Upper lobe of left lung (tissue), 6 donors: ENCODE results near the gene SHROOM4. TPM values are rescaled to one million over a fixed set of nuclear protein-coding genes. Genes with fewer than 3 reads are reported as not detected.
A peak's percentile ranks its signal among the peaks of the same experiment; 100 is the strongest.

Experiments used
- ATAC-seq, 2 donors: fragments of 200-7000 bp; cut with Tn5 transposase; one replicate each; pipeline ENCODE4 v1.9.1; 2022; ENCODE audit warnings: mild to moderate bottlenecking in 2 of 2, moderate library complexity in 2 of 2; ENCODE audit not compliant: low FRiP score in 2 of 2
- DNase-seq, 2 donors: peaks; one replicate each; pipeline ENCODE4 v3.0.0-alpha.2; 2019 to 2020
- H3K27ac ChIP-seq, 4 donors: fragments of 200-600 bp; sonication (generic); one replicate each; pipeline ENCODE4 v1.5.1; 2016 to 2019
- H3K27me3 ChIP-seq, 4 donors: fragments of 200-600 bp; sonication (generic); one replicate each; pipeline ENCODE4 v1.5.1; 2017 to 2019
- H3K36me3 ChIP-seq, 4 donors: fragments of 200-600 bp; sonication (generic); one replicate each; pipeline ENCODE4 v1.5.1; 2016 to 2019
- H3K4me1 ChIP-seq, 4 donors: fragments of 200-600 bp; sonication (generic); one replicate each; pipeline ENCODE4 v1.5.1; 2018 to 2019
- H3K4me3 ChIP-seq, 4 donors: fragments of 200-600 bp; sonication (generic); one replicate each; pipeline ENCODE4 v1.5.1; 2017 to 2019; ENCODE audit warnings: mild to moderate bottlenecking in 2 of 4, moderate library complexity in 1 of 4
- H3K9me3 ChIP-seq, 4 donors: fragments of 200-600 bp; sonication (generic); one replicate each; pipeline ENCODE4 v1.5.1; 2018 to 2019
- EP300 ChIP-seq, 4 donors: sonication (generic); formaldehyde crosslinking; IDR thresholded peaks; one replicate each; pipeline ENCODE4 v1.5.1; 2017; ENCODE audit warnings: antibody characterized with exemption in 4 of 4, control low read depth in 2 of 4
- POLR2A ChIP-seq, 4 donors: fragments of 450-650 bp; IDR thresholded peaks; one replicate each; pipeline ENCODE4 v1.5.1; 2016 to 2017; ENCODE audit warnings: antibody characterized with exemption in 4 of 4, mild to moderate bottlenecking in 2 of 4
- POLR2AphosphoS5 ChIP-seq, 2 donors: sonication (generic); formaldehyde crosslinking; IDR thresholded peaks; one replicate each; pipeline ENCODE4 v1.5.1; 2017; ENCODE audit warnings: antibody characterized with exemption in 2 of 2
- WGBS, 2 donors: methylation state at CpG; one replicate each; pipeline ENCODE4 v1.1.5; 2017 to 2018; 5-methylcytosine and 5-hydroxymethylcytosine counted together
- total RNA-seq, 6 donors: library from RNA; depleted of rRNA in 4 of 6; stranded (reverse); fragments of >200 nt in 4 of 6; gene quantifications; one replicate each; pipeline versions ENCODE4 v1.1.0 to v1.2.1, GENCODE V29; 2016 to 2021
- TF ChIP-seq, protein P1 (sequence below), 6 experiments: fragments of 450-650 bp in 4 of 6; fragments of 200-600 bp in 2 of 6; sonication (generic) in 2 of 6; IDR thresholded peaks; one replicate each; pipeline ENCODE4 v1.5.1; 2016 to 2019; ENCODE audit warnings: antibody characterized with exemption in 6 of 6
- donor health status: DM: no; HTN: no; CAD: no; lungs with moderate emphysema.
- donor health status: DM: no; HTN: yes; CAD: no; lungs with severe emphysema.

SHROOM4 gene
- total RNA-seq, 6 donors from 2014 or later: 26.7 to 51.4 (median 35.3) TPM

GRCh38 chrX:50638123-50638522 lies 175.9 kb downstream of the SHROOM4 start:
- DNase-seq: peak in 1 of 2 donors; percentile 53
- TF ChIP-seq POLR2AphosphoS5 (IDR thresholded peaks at IDR 0.05) (peak; percentile 34 to 71), POLR2A (IDR thresholded peaks at IDR 0.05) (no peak), EP300 (IDR thresholded peaks at IDR 0.05) (peak in 1 of 4 donors; percentile 24)

GRCh38 chrX:50635817-50636365 lies 178.1 kb downstream of the SHROOM4 start:
- Histone ChIP-seq H3K4me3 (no peak overlapping the region), H3K27me3 (no peaks in the 10 kb centered on the region), H3K27ac (peak overlapping the region in 1 of 4 donors; percentile 57), H3K9me3 (no peaks in the 10 kb centered on the region), H3K36me3 (peaks cover 0 to 37% (median 8%) of the 10 kb centered on the region in 4 donors), H3K4me1 (peaks cover 0 to 12% (median 9%) of the 10 kb centered on the region in 4 donors)
- TF ChIP-seq EP300 (IDR thresholded peaks at IDR 0.05): no peak
- no peak for TF ChIP-seq POLR2A (IDR thresholded peaks at IDR 0.05)
- no peak for TF ChIP-seq POLR2AphosphoS5 (IDR thresholded peaks at IDR 0.05)
- TF ChIP-seq, protein P1, sequence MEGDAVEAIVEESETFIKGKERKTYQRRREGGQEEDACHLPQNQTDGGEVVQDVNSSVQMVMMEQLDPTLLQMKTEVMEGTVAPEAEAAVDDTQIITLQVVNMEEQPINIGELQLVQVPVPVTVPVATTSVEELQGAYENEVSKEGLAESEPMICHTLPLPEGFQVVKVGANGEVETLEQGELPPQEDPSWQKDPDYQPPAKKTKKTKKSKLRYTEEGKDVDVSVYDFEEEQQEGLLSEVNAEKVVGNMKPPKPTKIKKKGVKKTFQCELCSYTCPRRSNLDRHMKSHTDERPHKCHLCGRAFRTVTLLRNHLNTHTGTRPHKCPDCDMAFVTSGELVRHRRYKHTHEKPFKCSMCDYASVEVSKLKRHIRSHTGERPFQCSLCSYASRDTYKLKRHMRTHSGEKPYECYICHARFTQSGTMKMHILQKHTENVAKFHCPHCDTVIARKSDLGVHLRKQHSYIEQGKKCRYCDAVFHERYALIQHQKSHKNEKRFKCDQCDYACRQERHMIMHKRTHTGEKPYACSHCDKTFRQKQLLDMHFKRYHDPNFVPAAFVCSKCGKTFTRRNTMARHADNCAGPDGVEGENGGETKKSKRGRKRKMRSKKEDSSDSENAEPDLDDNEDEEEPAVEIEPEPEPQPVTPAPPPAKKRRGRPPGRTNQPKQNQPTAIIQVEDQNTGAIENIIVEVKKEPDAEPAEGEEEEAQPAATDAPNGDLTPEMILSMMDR (IDR thresholded peaks at IDR 0.05): no peak
- ATAC-seq (no peak), DNase-seq (no peak)
- 75% methylated on average over 4 of the region's 4 CpGs; no CpG with 5 or more reads in 1 of the 2 donors for WGBS, 2 donors

More at GRCh38 chrX:50638123-50638522, 175.9 kb downstream of the SHROOM4 start:
- Histone ChIP-seq H3K36me3 (peaks cover 0 to 34% (median 8%) of the 10 kb centered on the region in 4 donors), H3K27ac (peak overlapping the region in 2 of 4 donors; percentile 32 to 52), H3K4me3 (no peak overlapping the region), H3K4me1 (peaks cover 0 to 12% (median 9%) of the 10 kb centered on the region in 4 donors), H3K9me3 (no peaks in the 10 kb centered on the region), H3K27me3 (no peaks in the 10 kb centered on the region)
- WGBS, 2 donors: 20 to 48% methylated on average over 1 to 3 of the region's 3 CpGs
- ATAC-seq: no peak

DNA sequence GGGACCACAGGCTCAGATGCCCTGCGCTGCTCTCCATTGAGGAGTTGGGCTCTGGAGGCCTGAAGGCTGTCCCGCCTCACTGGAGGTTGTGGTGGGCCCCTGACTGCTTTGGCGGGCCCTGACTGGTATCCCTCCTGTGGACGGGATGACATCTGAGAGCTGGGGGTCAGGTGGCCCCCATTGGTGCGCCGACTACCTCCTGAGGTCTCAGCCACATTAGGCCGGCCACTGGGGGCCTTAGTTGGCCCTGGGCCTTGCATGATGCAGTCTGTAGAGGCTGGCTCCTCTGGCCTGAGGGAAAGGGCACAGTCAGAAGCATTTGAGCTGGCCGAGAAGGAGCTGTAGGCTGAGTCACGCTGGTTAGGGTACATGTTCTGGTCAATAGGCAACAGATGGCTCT lies 178.8 kb downstream of the SHROOM4 start:
- TF ChIP-seq EP300 (IDR thresholded peaks at IDR 0.05) (no peak), POLR2AphosphoS5 (IDR thresholded peaks at IDR 0.05) (no peak), POLR2A (IDR thresholded peaks at IDR 0.05) (no peak)
- TF ChIP-seq, protein P1 (IDR thresholded peaks at IDR 0.05): no peak
- Histone ChIP-seq H3K27me3 (no peaks in the 10 kb centered on the region), H3K4me1 (peaks cover 0 to 12% (median 9%) of the 10 kb centered on the region in 4 donors), H3K4me3 (no peak overlapping the region), H3K36me3 (peaks cover 0 to 37% (median 8%) of the 10 kb centered on the region in 4 donors), H3K27ac (peak overlapping the region in 1 of 4 donors; percentile 17), H3K9me3 (no peaks in the 10 kb centered on the region)
- 74% methylated on average over 7 of the region's 9 CpGs; no CpG with 5 or more reads in 1 of the 2 donors for WGBS, 2 donors
- DNase-seq (no peak), ATAC-seq (no peak)

- Histone ChIP-seq H3K27me3 (no peaks in the 10 kb centered on the region), H3K36me3 (peaks cover 0 to 35% (median 5%) of the 10 kb centered on the region in 4 donors), H3K27ac (no peak overlapping the region), H3K4me1 (peaks cover 0 to 23% (median 4%) of the 10 kb centered on the region in 4 donors), H3K9me3 (no peaks in the 10 kb centered on the region), H3K4me3 (no peak overlapping the region)
- TF ChIP-seq, protein P1 (IDR thresholded peaks at IDR 0.05): no peak
- no peak for TF ChIP-seq POLR2AphosphoS5 (IDR thresholded peaks at IDR 0.05)
- no peak for TF ChIP-seq POLR2A (IDR thresholded peaks at IDR 0.05)
- no peak for TF ChIP-seq EP300 (IDR thresholded peaks at IDR 0.05)
- ATAC-seq (no peak), DNase-seq (no peak)
- 20 to 59% methylated on average over 1 to 6 of the region's 6 CpGs for WGBS, 2 donors
These were observed 184.2 kb downstream of the SHROOM4 start for GRCh38 chrX:50629774-50630173.

- no peak for ATAC-seq
These were observed 186.3 kb downstream of the SHROOM4 start for GRCh38 chrX:50627696-50628095.

More at GRCh38 chrX:50627696-50628095, 186.3 kb downstream of the SHROOM4 start:
- Histone ChIP-seq H3K36me3 (peaks cover 0 to 16% (median 0%) of the 10 kb centered on the region in 4 donors), H3K4me3 (no peak overlapping the region), H3K27me3 (no peaks in the 10 kb centered on the region), H3K27ac (peak overlapping the region in 2 of 4 donors; percentile 27 to 37), H3K9me3 (no peaks in the 10 kb centered on the region), H3K4me1 (peaks cover 0 to 23% (median 4%) of the 10 kb centered on the region in 4 donors)
- DNase-seq: no peak
- TF ChIP-seq, protein P1 (IDR thresholded peaks at IDR 0.05): no peak
- no peak for TF ChIP-seq EP300 (IDR thresholded peaks at IDR 0.05)
- no peak for TF ChIP-seq POLR2A (IDR thresholded peaks at IDR 0.05)
- TF ChIP-seq POLR2AphosphoS5 (IDR thresholded peaks at IDR 0.05): no peak
- 40 to 43% methylated on average over 1 to 2 of the region's 2 CpGs for WGBS, 2 donors
